ENCODE data around the gene MYOT.

GRCh38 chr5:137832416-137832815 is 35.2 kb upstream of the MYOT start:
- no peak for TF ChIP-seq CTCF (IDR thresholded peaks at IDR 0.05; ENCODE audit: low read length)
- TF ChIP-seq EZH2phosphoT487 (IDR thresholded peaks at IDR 0.05; ENCODE audit: low read length), result no peak
- no peak for TF ChIP-seq EZH2 (optimal IDR thresholded peaks at IDR 0.05; ENCODE audit: low read depth, low read length)
